ENCODE measurements around the gene CADPS2.
"Not testable (repeated sequence)": the region's sequence is repeated elsewhere in the genome, so short reads cannot be mapped to it uniquely, and the experiment has no call there.

Gene CADPS2

DNA sequence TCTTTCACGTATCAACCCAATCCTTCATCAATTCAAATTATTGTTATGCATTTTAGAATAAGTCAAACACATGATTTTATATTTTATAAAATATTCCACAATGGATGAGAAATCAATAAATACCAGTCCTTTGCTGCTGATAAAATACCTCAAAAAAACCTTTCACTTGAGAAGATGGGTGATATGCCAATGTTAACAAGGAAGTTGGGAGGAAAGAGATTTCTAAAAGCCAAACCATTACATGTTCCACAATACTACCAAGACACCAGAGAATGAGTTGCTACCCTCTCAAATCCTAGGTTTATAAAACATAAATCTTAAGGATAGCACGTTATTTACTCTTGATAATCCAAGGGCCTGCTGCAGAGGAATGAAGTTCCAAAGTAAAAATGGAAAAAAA lies 201.8 kb downstream of the CADPS2 start:
- H3K4me1 Mint-ChIP-seq = peaks cover 19% of the 10 kb centered on the region
- peaks cover 2% of the 10 kb centered on the region for H3K9me3 Mint-ChIP-seq
- H3K27ac Mint-ChIP-seq = no peak overlapping the region
- H3K27me3 Mint-ChIP-seq (ENCODE audit: low read depth) = peaks cover 11% of the 10 kb centered on the region
- no peaks in the 10 kb centered on the region for H3K36me3 Mint-ChIP-seq (ENCODE audit: low read depth)
- no peak for TF ChIP-seq CTCF (IDR thresholded peaks at IDR 0.05; ENCODE audit: unreplicated experiment in 3 of 3)
- no peak overlapping the region for H3K4me3 Mint-ChIP-seq

DNA sequence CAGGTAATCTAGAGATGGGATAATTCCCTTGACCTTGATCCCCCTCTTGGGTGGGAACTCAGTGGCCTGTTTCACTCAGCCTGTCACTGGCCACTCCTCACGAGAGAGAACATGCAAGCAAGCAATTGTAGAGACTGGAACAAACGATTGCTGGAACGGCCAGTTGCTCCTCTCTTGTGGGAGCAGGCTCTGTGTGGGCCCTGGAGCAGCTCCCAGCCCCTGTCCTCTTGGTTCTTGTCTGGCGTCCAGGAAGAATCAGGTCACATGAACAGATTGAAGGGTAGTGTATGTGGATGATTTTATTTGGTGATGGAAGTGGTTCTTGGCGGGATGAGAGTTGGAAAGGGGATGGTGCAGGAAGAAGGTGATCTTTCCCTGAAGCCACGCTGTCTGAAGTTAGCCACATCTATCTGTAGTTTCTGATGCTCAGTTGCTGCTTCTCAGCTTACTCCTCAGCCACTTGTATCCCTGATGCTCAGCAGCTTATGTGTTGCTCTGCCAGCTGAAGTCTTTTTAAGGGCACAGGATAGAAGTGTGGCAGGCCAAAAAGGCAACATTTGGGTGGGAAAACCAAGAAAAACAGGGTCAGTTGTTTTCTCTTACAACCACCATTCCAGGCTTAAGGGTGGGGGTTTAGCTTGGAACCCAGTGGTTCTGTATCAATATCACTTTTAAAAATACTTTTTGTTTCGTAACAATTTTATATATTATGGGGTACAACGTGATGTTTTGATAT lies 203.3 kb downstream of the CADPS2 start:
- Mint-ChIP-seq H3K9me3 (peaks cover 5% of the 10 kb centered on the region), H3K27ac (no peak overlapping the region), H3K27me3 (ENCODE audit: low read depth) (peaks cover 7% of the 10 kb centered on the region), H3K4me1 (peaks cover 10% of the 10 kb centered on the region), H3K36me3 (ENCODE audit: low read depth) (no peaks in the 10 kb centered on the region), H3K4me3 (no peak overlapping the region)
- no peak for TF ChIP-seq CTCF (IDR thresholded peaks at IDR 0.05; ENCODE audit: unreplicated experiment in 3 of 3)

GRCh38 chr7:122681186-122681585 lies 205.1 kb downstream of the CADPS2 start:
- H3K9me3 Mint-ChIP-seq = not testable (repeated sequence)

DNA sequence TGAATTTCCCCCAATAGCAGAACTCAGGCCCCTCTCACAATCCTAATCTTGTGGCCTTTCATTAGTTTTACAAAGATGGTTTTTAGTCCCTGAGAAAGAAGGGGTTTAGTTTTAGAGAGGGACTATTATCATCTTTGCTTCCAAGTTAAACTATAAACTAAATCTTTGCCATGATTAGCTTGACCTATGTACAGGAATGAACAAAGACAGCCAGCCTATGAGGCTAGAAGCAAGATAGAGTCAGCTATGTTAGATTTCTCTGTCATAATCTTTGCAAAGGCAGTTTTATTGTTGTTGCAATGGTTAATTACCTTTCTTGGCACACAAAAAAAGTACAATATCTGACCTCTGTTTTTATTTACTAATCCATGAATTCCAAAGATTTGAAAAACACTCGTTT lies 206.4 kb downstream of the CADPS2 start:
- Mint-ChIP-seq H3K27me3 (ENCODE audit: low read depth) (no peaks in the 10 kb centered on the region), H3K27ac (peak overlapping the region in 2 of 3 experiments; percentile 8 to 73), H3K36me3 (ENCODE audit: low read depth) (no peaks in the 10 kb centered on the region), H3K9me3 (peaks cover 5% of the 10 kb centered on the region), H3K4me3 (no peak overlapping the region), H3K4me1 (peaks cover 4% of the 10 kb centered on the region)
- TF ChIP-seq CTCF (IDR thresholded peaks at IDR 0.05; ENCODE audit: unreplicated experiment in 3 of 3) = no peak

More at GRCh38 chr7:122681186-122681585, 205.1 kb downstream of the CADPS2 start:
- H3K4me3 Mint-ChIP-seq; H3K27ac Mint-ChIP-seq; H3K27me3 Mint-ChIP-seq (ENCODE audit: low read depth); H3K36me3 Mint-ChIP-seq (ENCODE audit: low read depth); H3K4me1 Mint-ChIP-seq: not testable (repeated sequence)

DNA sequence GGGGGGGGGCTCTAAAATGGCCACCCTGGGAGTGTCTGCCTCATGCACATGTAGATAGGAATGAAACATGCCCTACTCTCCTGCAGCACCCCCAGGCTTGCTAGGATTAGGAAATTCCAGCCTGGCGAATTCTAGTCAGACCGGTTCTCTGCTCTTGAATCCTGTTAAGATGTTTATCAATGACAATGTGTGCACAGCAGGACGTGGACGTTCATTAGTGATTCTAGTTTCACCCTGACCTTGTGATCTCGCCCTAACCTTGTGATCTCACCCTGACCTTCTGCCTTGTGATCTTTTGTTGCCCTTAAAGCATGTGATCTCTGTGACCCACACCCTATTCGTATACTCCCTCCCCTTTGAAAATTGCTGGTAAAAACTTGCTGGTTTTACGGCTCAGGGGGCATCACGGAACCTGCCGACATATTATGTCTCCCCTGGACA lies 207.0 kb downstream of the CADPS2 start:
- H3K36me3 Mint-ChIP-seq (ENCODE audit: low read depth); H3K4me3 Mint-ChIP-seq: not testable (repeated sequence)

DNA sequence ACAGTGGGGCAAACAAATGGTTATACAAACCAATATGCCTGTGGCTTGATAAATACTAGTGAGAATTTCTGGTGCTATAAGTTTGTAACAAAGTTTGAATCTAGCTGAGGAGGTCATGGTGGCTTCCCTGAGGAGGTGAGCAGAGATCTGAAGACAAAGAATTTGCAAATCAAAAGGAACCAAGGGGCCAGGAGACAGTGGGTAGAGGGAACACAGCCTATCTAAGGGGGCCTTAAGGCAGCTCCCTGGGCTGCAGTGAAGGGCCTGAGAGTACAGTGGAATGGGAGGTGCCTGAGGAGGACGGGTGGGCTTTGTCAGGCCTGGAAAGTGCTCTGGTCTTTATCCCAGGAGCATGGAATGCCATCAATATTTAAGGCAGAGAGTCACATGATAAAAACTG lies 209.1 kb downstream of the CADPS2 start:
- H3K27ac Mint-ChIP-seq = no peak overlapping the region
- H3K4me1 Mint-ChIP-seq = peaks cover 11% of the 10 kb centered on the region
- H3K36me3 Mint-ChIP-seq (ENCODE audit: low read depth) = no peaks in the 10 kb centered on the region
- H3K27me3 Mint-ChIP-seq (ENCODE audit: low read depth) = no peaks in the 10 kb centered on the region
- no peak overlapping the region for H3K4me3 Mint-ChIP-seq
- no peak for TF ChIP-seq CTCF (IDR thresholded peaks at IDR 0.05; ENCODE audit: unreplicated experiment in 3 of 3)
- H3K9me3 Mint-ChIP-seq = peaks cover 5% of the 10 kb centered on the region

More for the DNA sequence above, 207.0 kb downstream of the CADPS2 start:
- peak overlapping the region in 2 of 3 experiments; percentile 8 to 73 for H3K27ac Mint-ChIP-seq
- not testable (repeated sequence) for H3K4me1 Mint-ChIP-seq; H3K27me3 Mint-ChIP-seq (ENCODE audit: low read depth); H3K9me3 Mint-ChIP-seq

- Mint-ChIP-seq H3K36me3 (ENCODE audit: low read depth) (no peaks in the 10 kb centered on the region), H3K9me3 (peaks cover 5% of the 10 kb centered on the region), H3K4me3 (no peak overlapping the region), H3K4me1 (peaks cover 14% of the 10 kb centered on the region), H3K27ac (no peak overlapping the region), H3K27me3 (ENCODE audit: low read depth) (no peaks in the 10 kb centered on the region)
- TF ChIP-seq CTCF (IDR thresholded peaks at IDR 0.05; ENCODE audit: unreplicated experiment in 3 of 3) = no peak
Measured at GRCh38 chr7:122676466-122676865, 209.8 kb downstream of the CADPS2 start.

Data from nephron (organoid).